ENCODE data around the gene DLGAP5.

- TF ChIP-seq CTCF (IDR thresholded peaks at IDR 0.05) (no peak), POLR2AphosphoS5 (IDR thresholded peaks at IDR 0.05) (no peak)
Measured at GRCh38 chr14:55228261-55228660, 36.9 kb upstream of the DLGAP5 start.

Measured in prostate gland (tissue), 2 donors.